HepG2 (cell line): ENCODE measurements around the gene POLE. TPM values are rescaled to one million over a fixed set of nuclear protein-coding genes. Genes with fewer than 3 reads are reported as not detected.

Experiments used
- ARID3A ChIP-seq: IDR thresholded peaks from 2 replicates; pipeline ENCODE4 v1.6.1; 2012; ENCODE audit warnings: low read depth, low read length, improper control_type of control experiment
- BCL3 ChIP-seq: sonication (generic); formaldehyde crosslinking; IDR thresholded peaks from 2 replicates; pipeline ENCODE4 v1.5.1; 2020; ENCODE audit warnings: mild to moderate bottlenecking, missing genetic modification reagents, moderate library complexity
- FOXP1 ChIP-seq, 2 experiments: fragments of 450-650 bp in 1 of 2; IDR thresholded peaks; 2 replicates each; pipeline ENCODE4 v1.6.1; 2017 to 2018; ENCODE audit warnings: antibody characterized with exemption in 1 of 2
- HMGXB3 ChIP-seq: sonication (generic); formaldehyde crosslinking; IDR thresholded peaks from 2 replicates; pipeline ENCODE4 v1.4.0; 2020; ENCODE audit warnings: missing genetic modification reagents, borderline replicate concordance
- HOMEZ ChIP-seq: IDR thresholded peaks from 2 replicates; pipeline ENCODE4 v1.6.1; 2016; ENCODE audit warnings: low read depth
- JUNB ChIP-seq: sonication (generic); formaldehyde crosslinking; IDR thresholded peaks from 2 replicates; pipeline ENCODE4 v1.8.0; 2022; ENCODE audit warnings: missing genetic modification reagents, mild to moderate bottlenecking, borderline replicate concordance
- SCMH1 ChIP-seq: sonication (generic); formaldehyde crosslinking; IDR thresholded peaks from 2 replicates; pipeline ENCODE4 v1.9.0; 2021; ENCODE audit warnings: missing genetic modification reagents, mild to moderate bottlenecking, borderline replicate concordance
- SMYD3 ChIP-seq: sonication (generic); formaldehyde crosslinking; IDR thresholded peaks from 2 replicates; pipeline ENCODE4 v1.8.1; 2023; ENCODE audit warnings: mild to moderate bottlenecking, missing genetic modification reagents
- SRY ChIP-seq: sonication (generic); formaldehyde crosslinking; IDR thresholded peaks from 2 replicates; pipeline ENCODE4 v1.8.0; 2022; ENCODE audit warnings: mild to moderate bottlenecking, missing genetic modification reagents
- TP53 ChIP-seq: sonication (generic); formaldehyde crosslinking; conservative IDR thresholded peaks from 2 replicates; pipeline ENCODE4 v1.4.0; 2020; ENCODE audit warnings: missing genetic modification reagents
- YY1 ChIP-seq: IDR thresholded peaks from 2 replicates; pipeline ENCODE4 v1.6.1; 2011; ENCODE audit warnings: low read length, low read depth, moderate library complexity, mild to moderate bottlenecking; ENCODE audit not compliant: insufficient read depth, insufficient replicate concordance
- ZBTB1 ChIP-seq: sonication (generic); formaldehyde crosslinking; IDR thresholded peaks from 2 replicates; pipeline ENCODE4 v1.4.0; 2020; ENCODE audit warnings: missing genetic modification reagents, borderline replicate concordance
- ZNF143 ChIP-seq: sonication (generic); formaldehyde crosslinking; IDR thresholded peaks from 2 replicates; pipeline ENCODE4 v1.4.0; 2020; ENCODE audit warnings: missing genetic modification reagents
- ZNF180 ChIP-seq: sonication (generic); formaldehyde crosslinking; IDR thresholded peaks from 2 replicates; pipeline ENCODE4 v1.4.0; 2020; ENCODE audit warnings: low read depth, missing genetic modification reagents, borderline replicate concordance
- ZNF276 ChIP-seq: sonication (generic); formaldehyde crosslinking; IDR thresholded peaks from 2 replicates; pipeline ENCODE4 v1.4.0; 2020; ENCODE audit warnings: mild to moderate bottlenecking, low read depth, missing genetic modification reagents
- ZNF382 ChIP-seq: sonication (generic); formaldehyde crosslinking; IDR thresholded peaks from 2 replicates; pipeline ENCODE4 v1.5.0; 2020; ENCODE audit warnings: missing genetic modification reagents, mild to moderate bottlenecking, borderline replicate concordance
- ZNF652 ChIP-seq: IDR thresholded peaks from 2 replicates; pipeline ENCODE4 v1.6.1; 2016; ENCODE audit warnings: low read depth, borderline replicate concordance
- polyA plus RNA-seq, 8 experiments: library from polyadenylated mRNA; depleted of rRNA in 3 of 8; stranded (reverse) in 7 of 8; unstranded in 1 of 8; fragments of >200 nt; fragmentation: Illumina TruSeq in 4 of 8; extraction: Trizol in 4 of 8; gene quantifications; 2 replicates each; pipeline versions ENCODE4 v1.2.1 to v1.2.3, GENCODE V29; 2011 to 2016; ENCODE audit warnings: low read depth in 4 of 8, missing spikeins in 1 of 8, mixed read lengths in 1 of 8; ENCODE audit not compliant: insufficient read depth in 1 of 8
- total RNA-seq, 5 experiments: library from RNA; depleted of rRNA; stranded (reverse); fragments of >200 nt; fragmentation: Illumina TruSeq; extraction: Trizol; gene quantifications; 2 replicates each; pipeline ENCODE4 v1.2.3, GENCODE V29; 2016; ENCODE audit warnings: low read depth in 1 of 5

The POLE gene
- total and polyA plus RNA-seq, 2 of the 13 experiments (the other 11 are each of a cell fraction or from before 2014, with no cell fraction given): 25.3 to 52.2 TPM

GRCh38 chr12:132711080-132711843, 24.1 kb upstream of the POLE start (continued):
- TF ChIP-seq HMGXB3 (no peak), JUNB (CRISPR knock-in tag) (no peak), ZBTB1 (CRISPR knock-in tag) (no peak; the same call in 1 of the 2 replicates), FOXP1 (IDR thresholded peaks at IDR 0.05) (no peak), FOXP1 (CRISPR knock-in tag; IDR thresholded peaks at IDR 0.05) (no peak), ARID3A (no peak), SRY (CRISPR knock-in tag) (no peak), ZNF180 (CRISPR knock-in tag) (no peak), TP53 (CRISPR knock-in tag) (no peak), ZNF143 (CRISPR knock-in tag) (no peak), ZNF276 (no peak), ZNF382 (CRISPR knock-in tag) (no peak), SCMH1 (no peak), BCL3 (CRISPR knock-in tag) (no peak), HOMEZ (CRISPR knock-in tag) (no peak), YY1 (no peak), SMYD3 (CRISPR knock-in tag) (no peak), ZNF652 (CRISPR knock-in tag) (no peak)
